Psoas muscle (tissue), 8 donors: ENCODE results near the gene RDH5. TPM values are rescaled to one million over a fixed set of nuclear protein-coding genes. Genes with fewer than 3 reads are reported as not detected.

Source experiments
- ATAC-seq, 4 donors: fragments of 200-7000 bp; cut with Tn5 transposase; one replicate each; pipeline ENCODE4 v1.9.1; 2020; ENCODE audit warnings: moderate library complexity in 3 of 4, mild to moderate bottlenecking in 2 of 4
- DNase-seq, 2 donors: peaks; one replicate each; pipeline ENCODE4 v3.0.0-alpha.2; 2020
- H3K27ac ChIP-seq: fragments of 200-600 bp; one replicate; pipeline ENCODE4 v1.8.0; 2022
- H3K27me3 ChIP-seq, 3 donors: fragments of 200-600 bp in 1 of 3; one replicate each; pipeline versions ENCODE4 v1.6.1 to v1.8.0; 2013 to 2022; ENCODE audit warnings: low read length in 2 of 3, mild to moderate bottlenecking in 2 of 3, moderate library complexity in 1 of 3; ENCODE audit not compliant: insufficient read depth in 3 of 3
- H3K36me3 ChIP-seq, 2 donors: fragments of 200-600 bp in 1 of 2; one replicate each; pipeline versions ENCODE4 v1.6.1 to v1.8.0; 2013 to 2022; ENCODE audit warnings: low read depth in 1 of 2, mild to moderate bottlenecking in 1 of 2, moderate library complexity in 1 of 2; ENCODE audit not compliant: insufficient read depth in 1 of 2
- H3K4me1 ChIP-seq: fragments of 200-600 bp; one replicate; pipeline ENCODE4 v1.8.0; 2022
- H3K4me3 ChIP-seq: fragments of 200-600 bp; one replicate; pipeline ENCODE4 v1.8.0; 2022; ENCODE audit warnings: mild to moderate bottlenecking
- H3K9me3 ChIP-seq: fragments of 200-600 bp; one replicate; pipeline ENCODE4 v1.8.0; 2022
- CTCF ChIP-seq: fragments of 200-600 bp; IDR thresholded peaks from one replicate; pipeline ENCODE4 v1.8.0; 2022; ENCODE audit warnings: antibody characterized with exemption
- WGBS, 3 donors: extraction: QIAGEN DNeasy Blood & Tissue Kit; methylation state at CpG; one replicate each; pipeline versions ENCODE4 v1.1.6 to v1.1.7; 2013; 5-methylcytosine and 5-hydroxymethylcytosine counted together
- intact Hi-C, 2 donors: fragments of 100-400 bp; cut with DNase I; formaldehyde crosslinking; loops; one replicate each; pipeline versions ENCODE4 v1.11.0 to v1.14.2; 2022
- polyA plus RNA-seq, 3 donors: library from polyadenylated mRNA; stranded (reverse); fragments of 200-250 nt; gene quantifications; one replicate each; pipeline ENCODE4 v1.2.3, GENCODE V29; 2013
- total RNA-seq, 4 donors: library from RNA; stranded (reverse); fragmentation: NEBNext Ultra II Directional in 2 of 4; extraction: Animal tissue kit (Norgen Biotek cat#: 25700) in 2 of 4; gene quantifications; one replicate each; pipeline versions ENCODE4 v1.2.1 to v1.2.4, GENCODE V29; 2021 to 2023
- donor health status: healthy with polysubstance abuse.
- donor health status: DM: no; HTN: no; CAD: no; lungs with moderate emphysema.
- donor health status: Bipolar disorder and iron deficiency.
- donor health status: healthy.
- donor health status: DM: yes; HTN: yes; CAD: no.
- donor health status: DM: no; HTN: no; CAD: no.
- donor health status: DM: no; HTN: no; CAD: no.
- donor health status: DM: yes; HTN: yes; CAD: no.

Gene RDH5
- total and polyA plus RNA-seq, 7 donors, result 7.0 to 25.4 (median 11.9) TPM

- TF ChIP-seq CTCF, result no peak
- Histone ChIP-seq H3K4me3 (peak within 1 kb of the TSS; percentile 85), H3K27me3 (no peaks in the 10 kb centered on the region), H3K36me3 (no peaks in the 10 kb centered on the region), H3K4me1 (peaks cover 43% of the 10 kb centered on the region), H3K27ac (peak within 1 kb of the TSS; percentile 92), H3K9me3 (no peaks in the 10 kb centered on the region)
- intact Hi-C loops, result no loop called here
- WGBS, 3 donors, result 1 to 2% (median 1%) methylated on average over 20 to 39 of the region's 39 CpGs
- peak; percentile 27 to 44 (median 40) for ATAC-seq
- peak; percentile 78 to 93 for DNase-seq
Observed at GRCh38 chr12:55707841-55708694, 12.1 kb upstream of the RDH5 start, which contains the start of gene ITGA7. Gene ITGA7 (minus strand): TSS chr12:55707904. CDS start chr12:55707682, 222 bp downstream.

GRCh38 chr12:55708695-55709233, 11.4 kb upstream of the RDH5 start:
- peak in 2 of 4 donors; percentile 11 to 14 for ATAC-seq
- H3K36me3 ChIP-seq, result no peaks in the 10 kb centered on the region
- intact Hi-C loops, result no loop called here
- peak overlapping the region; percentile 85 for H3K4me3 ChIP-seq
- no peaks in the 10 kb centered on the region for H3K9me3 ChIP-seq
- peak overlapping the region; percentile 92 for H3K27ac ChIP-seq
- 0 to 6% (median 2%) methylated on average over 3 of the region's 3 CpGs for WGBS, 3 donors
- no peak for TF ChIP-seq CTCF
- peaks cover 50% of the 10 kb centered on the region for H3K4me1 ChIP-seq
- peak; percentile 32 to 63 for DNase-seq
- H3K27me3 ChIP-seq, result no peaks in the 10 kb centered on the region

GRCh38 chr12:55711786-55712553, 8.2 kb upstream of the RDH5 start:
- WGBS, 3 donors, result 19 to 36% (median 23%) methylated on average over 4 of the region's 4 CpGs
- no peaks in the 10 kb centered on the region for H3K27me3 ChIP-seq
- intact Hi-C loops, result no loop called here
- H3K36me3 ChIP-seq, result no peaks in the 10 kb centered on the region
- peaks cover 58% of the 10 kb centered on the region for H3K4me1 ChIP-seq
- no peaks in the 10 kb centered on the region for H3K9me3 ChIP-seq
- no peak for TF ChIP-seq CTCF
- H3K27ac ChIP-seq, result peak overlapping the region; percentile 92
- DNase-seq, result peak; percentile 24 to 61
- peak in 1 of 4 donors; percentile 14 for ATAC-seq
- H3K4me3 ChIP-seq, result peak overlapping the region; percentile 85

GRCh38 chr12:55712700-55713415, 7.3 kb upstream of the RDH5 start:
- 13 to 25% (median 15%) methylated on average over 1 of the region's 1 CpG for WGBS, 3 donors
- DNase-seq (peak; percentile 13 to 43), ATAC-seq (peak in 3 of 4 donors; percentile 7 to 18 (median 10))
- TF ChIP-seq CTCF, result no peak
- Histone ChIP-seq H3K27me3 (no peaks in the 10 kb centered on the region), H3K4me3 (peak overlapping the region; percentile 85), H3K36me3 (no peaks in the 10 kb centered on the region), H3K4me1 (peaks cover 67% of the 10 kb centered on the region), H3K27ac (peak overlapping the region; percentile 92), H3K9me3 (no peaks in the 10 kb centered on the region)
- intact Hi-C loops, result no loop called here
